Spleen (tissue), 7 donors: Measurements from ENCODE around the gene RTL10.

ENCODE experiments used
- POLR2A ChIP-seq, 3 donors: fragments of 450-650 bp; IDR thresholded peaks; one replicate each; pipeline ENCODE4 v1.5.1; 2017; ENCODE audit warnings: antibody characterized with exemption in 3 of 3, mild to moderate bottlenecking in 1 of 3
- TF ChIP-seq, protein P1 (sequence below), 11 experiments: fragments of 200-600 bp in 7 of 11; fragments of 450-650 bp in 4 of 11; sonication (generic) in 4 of 11; IDR thresholded peaks in 8 of 11; conservative IDR thresholded peaks in 3 of 11; 1 replicate in 7 of 11; 2 replicates in 4 of 11; pipeline versions ENCODE4 v1.4.0 to v1.8.0; 2016 to 2021; ENCODE audit warnings: antibody characterized with exemption in 11 of 11, inconsistent platforms in 4 of 11, mild to moderate bottlenecking in 1 of 11
- donor health status: DM: no; HTN: no; CAD: no; lungs with moderate emphysema.
- donor health status: DM: no; HTN: no; CAD: no.
- donor health status: DM: no; HTN: no; CAD: no.

DNA sequence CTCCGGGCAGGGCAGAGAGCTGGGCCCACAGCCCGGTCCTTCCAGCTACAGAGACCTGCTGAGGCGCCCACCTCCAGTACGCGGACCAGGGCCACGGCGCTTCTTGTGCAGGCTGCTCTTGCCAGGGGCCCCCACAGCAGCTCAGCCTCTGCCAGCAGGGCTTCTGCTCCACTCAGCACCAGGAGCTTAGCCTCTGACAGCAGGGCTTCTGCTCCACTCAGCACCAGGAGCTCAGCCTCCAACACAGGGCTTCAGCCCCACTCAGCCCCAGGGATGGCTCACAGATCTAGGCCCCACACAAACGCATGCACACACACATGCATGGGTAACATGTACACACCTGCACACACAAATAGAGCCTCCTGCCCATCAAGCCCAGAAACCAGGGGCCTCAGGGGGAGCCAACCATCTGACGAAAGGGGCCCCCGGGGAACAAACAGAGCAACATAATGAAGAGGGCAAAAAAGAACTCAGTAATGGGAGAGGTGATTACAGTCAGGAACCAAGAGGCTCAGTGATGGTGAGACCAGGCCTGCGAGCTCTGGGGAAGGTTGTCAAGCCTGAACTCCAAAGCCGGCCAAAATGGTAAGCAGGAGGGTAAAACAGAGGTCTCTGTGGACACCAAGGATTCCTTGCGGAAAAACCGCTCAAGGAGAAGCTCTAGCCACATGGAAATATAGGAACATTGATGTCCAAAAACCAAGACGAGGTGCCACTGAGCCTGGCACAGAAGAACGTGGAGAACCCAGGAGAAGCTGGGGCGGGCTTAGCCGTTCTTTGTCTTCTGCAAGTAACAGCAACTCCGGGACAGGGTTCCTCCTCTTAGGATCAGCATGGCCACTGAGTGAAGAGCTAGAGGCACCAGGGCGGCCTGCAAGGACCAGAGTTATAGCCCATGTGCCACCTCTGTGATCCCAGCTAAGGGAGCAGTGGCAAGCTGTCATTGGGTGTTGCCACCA is 46.5 kb downstream of the RTL10 start:
- TF ChIP-seq, protein P1, sequence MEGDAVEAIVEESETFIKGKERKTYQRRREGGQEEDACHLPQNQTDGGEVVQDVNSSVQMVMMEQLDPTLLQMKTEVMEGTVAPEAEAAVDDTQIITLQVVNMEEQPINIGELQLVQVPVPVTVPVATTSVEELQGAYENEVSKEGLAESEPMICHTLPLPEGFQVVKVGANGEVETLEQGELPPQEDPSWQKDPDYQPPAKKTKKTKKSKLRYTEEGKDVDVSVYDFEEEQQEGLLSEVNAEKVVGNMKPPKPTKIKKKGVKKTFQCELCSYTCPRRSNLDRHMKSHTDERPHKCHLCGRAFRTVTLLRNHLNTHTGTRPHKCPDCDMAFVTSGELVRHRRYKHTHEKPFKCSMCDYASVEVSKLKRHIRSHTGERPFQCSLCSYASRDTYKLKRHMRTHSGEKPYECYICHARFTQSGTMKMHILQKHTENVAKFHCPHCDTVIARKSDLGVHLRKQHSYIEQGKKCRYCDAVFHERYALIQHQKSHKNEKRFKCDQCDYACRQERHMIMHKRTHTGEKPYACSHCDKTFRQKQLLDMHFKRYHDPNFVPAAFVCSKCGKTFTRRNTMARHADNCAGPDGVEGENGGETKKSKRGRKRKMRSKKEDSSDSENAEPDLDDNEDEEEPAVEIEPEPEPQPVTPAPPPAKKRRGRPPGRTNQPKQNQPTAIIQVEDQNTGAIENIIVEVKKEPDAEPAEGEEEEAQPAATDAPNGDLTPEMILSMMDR (IDR thresholded peaks at IDR 0.05 in 8 of 11, conservative IDR thresholded peaks at IDR 0.05 in 3 of 11) = no peak
- TF ChIP-seq POLR2A (IDR thresholded peaks at IDR 0.05) = no peak
